Osteocyte (in vitro differentiated cells): Measurements from ENCODE around the gene CMIP. TPM values are rescaled to one million over a fixed set of nuclear protein-coding genes. Genes with fewer than 3 reads are reported as not detected.

Source experiments
- DNase-seq: peaks from one replicate; pipeline ENCODE4 v3.0.0; 2021; ENCODE audit warnings: mixed read lengths; ENCODE audit not compliant: unreplicated experiment; ENCODE audit errors: extremely low spot score
- H3K27ac Mint-ChIP-seq: one replicate; pipeline ENCODE4 v1.8.0; 2021; ENCODE audit warnings: mild to moderate bottlenecking, mixed read lengths; ENCODE audit not compliant: unreplicated experiment
- H3K27me3 Mint-ChIP-seq: one replicate; pipeline ENCODE4 v1.8.0; 2021; ENCODE audit warnings: mixed read lengths; ENCODE audit not compliant: unreplicated experiment
- H3K36me3 Mint-ChIP-seq: one replicate; pipeline ENCODE4 v1.8.0; 2021; ENCODE audit warnings: mixed read lengths; ENCODE audit not compliant: unreplicated experiment
- H3K4me1 Mint-ChIP-seq: one replicate; pipeline ENCODE4 v1.8.0; 2021; ENCODE audit warnings: mixed read lengths; ENCODE audit not compliant: unreplicated experiment
- H3K4me3 Mint-ChIP-seq: one replicate; pipeline ENCODE4 v1.8.0; 2021; ENCODE audit warnings: mild to moderate bottlenecking, moderate library complexity, mixed read lengths; ENCODE audit not compliant: unreplicated experiment
- H3K9me3 Mint-ChIP-seq: one replicate; pipeline ENCODE4 v1.8.0; 2021; ENCODE audit warnings: mixed read lengths; ENCODE audit not compliant: unreplicated experiment
- total RNA-seq: library from RNA; stranded (reverse); gene quantifications from 2 replicates; pipeline ENCODE4 v1.2.1, GENCODE V29; 2021
- TF ChIP-seq, protein P1 (sequence below): fragments of 200-600 bp; sonication (generic); IDR thresholded peaks from 2 replicates; pipeline ENCODE4 v1.5.0; 2021; ENCODE audit warnings: antibody characterized with exemption, mild to moderate bottlenecking, moderate library complexity

CMIP gene
- total RNA-seq, 1 donor from 2014 or later = 38.0 TPM

- Mint-ChIP-seq H3K27ac (no peak overlapping the region), H3K9me3 (no peaks in the 10 kb centered on the region), H3K27me3 (no peaks in the 10 kb centered on the region), H3K4me1 (peaks cover 26% of the 10 kb centered on the region), H3K4me3 (no peak overlapping the region), H3K36me3 (no peaks in the 10 kb centered on the region)
- TF ChIP-seq, protein P1, sequence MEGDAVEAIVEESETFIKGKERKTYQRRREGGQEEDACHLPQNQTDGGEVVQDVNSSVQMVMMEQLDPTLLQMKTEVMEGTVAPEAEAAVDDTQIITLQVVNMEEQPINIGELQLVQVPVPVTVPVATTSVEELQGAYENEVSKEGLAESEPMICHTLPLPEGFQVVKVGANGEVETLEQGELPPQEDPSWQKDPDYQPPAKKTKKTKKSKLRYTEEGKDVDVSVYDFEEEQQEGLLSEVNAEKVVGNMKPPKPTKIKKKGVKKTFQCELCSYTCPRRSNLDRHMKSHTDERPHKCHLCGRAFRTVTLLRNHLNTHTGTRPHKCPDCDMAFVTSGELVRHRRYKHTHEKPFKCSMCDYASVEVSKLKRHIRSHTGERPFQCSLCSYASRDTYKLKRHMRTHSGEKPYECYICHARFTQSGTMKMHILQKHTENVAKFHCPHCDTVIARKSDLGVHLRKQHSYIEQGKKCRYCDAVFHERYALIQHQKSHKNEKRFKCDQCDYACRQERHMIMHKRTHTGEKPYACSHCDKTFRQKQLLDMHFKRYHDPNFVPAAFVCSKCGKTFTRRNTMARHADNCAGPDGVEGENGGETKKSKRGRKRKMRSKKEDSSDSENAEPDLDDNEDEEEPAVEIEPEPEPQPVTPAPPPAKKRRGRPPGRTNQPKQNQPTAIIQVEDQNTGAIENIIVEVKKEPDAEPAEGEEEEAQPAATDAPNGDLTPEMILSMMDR = no peak
- no peak for DNase-seq
These were observed 111.1 kb downstream of the CMIP start for GRCh38 chr16:81555660-81556059.

DNA sequence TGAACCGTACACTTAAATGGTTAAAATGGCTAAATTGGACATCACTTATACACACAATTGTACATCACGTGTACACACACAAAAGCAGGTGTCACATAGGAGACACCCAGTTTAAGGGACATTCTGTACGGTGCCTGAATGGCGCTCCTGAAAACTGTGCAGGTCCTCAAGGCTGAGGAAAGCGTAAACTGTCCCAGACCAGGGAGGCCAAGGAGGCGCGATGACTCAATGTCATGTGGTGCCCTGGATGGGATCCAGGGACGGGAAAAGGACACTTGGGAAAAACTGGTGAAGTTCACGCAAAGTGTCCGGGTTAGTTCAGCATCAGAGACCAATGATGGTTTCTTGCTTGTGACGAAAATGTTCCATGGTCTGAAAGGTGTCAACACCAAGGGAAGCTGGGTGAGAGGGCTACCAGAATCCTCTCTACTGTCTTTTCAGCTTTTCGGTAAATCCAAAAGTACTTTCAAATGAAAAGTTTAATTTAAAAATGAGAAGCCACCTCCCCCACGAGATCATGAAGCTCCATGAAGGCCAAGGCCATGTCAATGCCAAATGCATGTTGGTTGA lies 112.2 kb downstream of the CMIP start:
- TF ChIP-seq, protein P1 = no peak
- no peak overlapping the region for H3K27ac Mint-ChIP-seq
- no peak for DNase-seq
- H3K4me1 Mint-ChIP-seq = peaks cover 28% of the 10 kb centered on the region
- H3K27me3 Mint-ChIP-seq = no peaks in the 10 kb centered on the region
- no peaks in the 10 kb centered on the region for H3K9me3 Mint-ChIP-seq
- H3K4me3 Mint-ChIP-seq = no peak overlapping the region
- no peaks in the 10 kb centered on the region for H3K36me3 Mint-ChIP-seq

GRCh38 chr16:81558077-81558443 lies 113.5 kb downstream of the CMIP start:
- TF ChIP-seq, protein P1 = no peak
- no peaks in the 10 kb centered on the region for H3K9me3 Mint-ChIP-seq

DNA sequence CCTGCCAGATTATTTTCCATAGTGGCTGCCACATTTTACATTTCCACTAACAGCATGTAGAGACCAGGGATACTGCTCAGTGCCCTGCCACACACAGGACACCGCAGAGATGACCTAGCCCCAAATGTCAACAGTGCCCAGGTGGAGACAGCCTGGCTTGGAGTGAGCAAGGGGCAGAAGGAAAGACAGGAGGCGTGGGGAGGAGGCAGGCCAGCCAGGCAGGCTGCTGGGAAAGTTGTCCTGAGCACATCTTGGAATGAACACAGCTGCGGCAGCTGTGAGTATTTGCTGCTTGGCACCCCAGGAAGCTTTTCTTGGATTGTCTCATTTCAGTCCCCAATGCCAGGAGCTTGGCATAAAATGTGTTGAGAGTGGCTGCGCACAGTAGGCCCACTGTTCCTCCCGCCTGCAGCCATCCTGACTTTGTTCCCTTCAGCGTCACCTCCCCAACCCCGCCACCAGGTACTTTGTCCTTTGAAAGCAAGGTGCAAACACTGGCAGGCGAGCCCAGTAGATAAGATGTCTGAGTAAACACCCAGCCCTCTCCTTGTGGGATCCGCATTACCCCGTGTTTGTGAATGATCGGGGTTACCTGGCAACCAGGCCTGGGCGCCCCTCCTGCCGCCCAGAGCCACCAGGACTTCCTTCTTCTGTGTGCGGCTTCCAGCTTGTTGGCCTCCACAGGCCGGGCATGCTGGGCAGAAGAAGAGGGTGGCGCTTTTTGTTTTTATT lies 114.0 kb downstream of the CMIP start:
- Mint-ChIP-seq H3K9me3 (no peaks in the 10 kb centered on the region), H3K27ac (no peak overlapping the region), H3K4me3 (no peak overlapping the region), H3K36me3 (no peaks in the 10 kb centered on the region), H3K4me1 (peaks cover 23% of the 10 kb centered on the region), H3K27me3 (no peaks in the 10 kb centered on the region)
- DNase-seq = no peak
- TF ChIP-seq, protein P1 = no peak

More at GRCh38 chr16:81558077-81558443, 113.5 kb downstream of the CMIP start:
- Mint-ChIP-seq H3K36me3 (no peaks in the 10 kb centered on the region), H3K27ac (no peak overlapping the region), H3K4me3 (no peak overlapping the region), H3K4me1 (peaks cover 23% of the 10 kb centered on the region), H3K27me3 (no peaks in the 10 kb centered on the region)
- DNase-seq = no peak

- DNase-seq = no peak
- H3K4me3 Mint-ChIP-seq = no peak overlapping the region
- TF ChIP-seq, protein P1 = no peak
- no peaks in the 10 kb centered on the region for H3K36me3 Mint-ChIP-seq
- no peak overlapping the region for H3K27ac Mint-ChIP-seq
- H3K4me1 Mint-ChIP-seq = peaks cover 32% of the 10 kb centered on the region
- H3K9me3 Mint-ChIP-seq = no peaks in the 10 kb centered on the region
- H3K27me3 Mint-ChIP-seq = no peaks in the 10 kb centered on the region
These were observed 116.5 kb downstream of the CMIP start for GRCh38 chr16:81560979-81561657.
